ENCODE measurements around the gene AGAP1. TPM values are rescaled to one million over a fixed set of nuclear protein-coding genes. Genes with fewer than 3 reads are reported as not detected.

AGAP1 gene
- total RNA-seq, 1 experiment from 2014 or later = 25.8 TPM

DNA sequence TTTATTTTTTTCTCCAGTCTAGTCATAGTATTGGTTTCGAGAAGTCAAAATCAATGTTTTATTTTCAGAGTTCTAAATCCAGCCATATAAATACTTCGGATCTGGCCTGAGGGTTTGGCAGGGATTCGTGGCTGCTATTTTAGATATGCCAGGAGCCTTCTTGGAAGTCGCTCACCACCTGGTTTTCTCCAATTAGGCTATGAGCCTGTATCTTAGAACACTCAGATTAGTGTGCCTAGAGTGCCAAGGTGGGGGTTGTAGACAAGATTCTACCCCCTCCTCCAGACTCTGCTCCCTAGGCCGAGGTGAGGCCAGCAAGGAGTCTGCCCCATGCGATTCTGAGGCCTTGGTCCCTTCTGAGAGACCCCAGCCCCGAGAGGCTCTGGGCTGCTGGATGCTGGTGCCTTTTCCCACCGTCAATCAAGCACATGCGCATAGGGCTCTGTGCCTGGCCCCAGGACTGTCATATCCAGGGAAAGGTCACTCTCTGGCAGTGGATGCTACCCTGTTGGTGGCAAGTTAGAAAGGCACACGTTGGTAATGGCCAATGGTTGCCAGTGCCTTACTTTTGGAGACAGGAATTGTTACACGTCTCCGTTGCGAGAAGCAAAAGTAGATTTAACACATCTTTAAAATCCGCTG is 197.1 kb downstream of the AGAP1 start:
- Histone ChIP-seq H3K27ac (ENCODE audit: insufficient read length, low read depth, low read length) (no peak overlapping the region), H3K4me1 (ENCODE audit: insufficient read depth, low read length) (peaks cover 4% of the 10 kb centered on the region; the same call in 1 of the 2 replicates), H2BK120ac (ENCODE audit: low read depth, low read length, poor library complexity, severe bottlenecking) (no peak overlapping the region), H3K79me2 (ENCODE audit: insufficient read depth, low read length) (peaks cover 17% of the 10 kb centered on the region; the same call in 1 of the 2 replicates), H2BK20ac (ENCODE audit: low read depth, low read length, poor library complexity, severe bottlenecking) (no peak overlapping the region), H3K27me3 (ENCODE audit: insufficient read depth, low read length) (no peaks in the 10 kb centered on the region), H3K18ac (ENCODE audit: insufficient read length, low read depth, low read length) (no peak overlapping the region), H3K9ac (ENCODE audit: extremely low read depth, insufficient read length, low read length) (no peak overlapping the region), H2BK15ac (ENCODE audit: low read depth, low read length) (no peak overlapping the region), H2AFZ (ENCODE audit: low read length) (no peak overlapping the region), H3K9me3 (ENCODE audit: control insufficient read depth, low read depth, low read length) (no peaks in the 10 kb centered on the region), H4K5ac (ENCODE audit: insufficient read length, low read depth, low read length) (no peak overlapping the region), H3K4ac (ENCODE audit: low read depth, low read length) (no peak overlapping the region), H3K23me2 (ENCODE audit: insufficient read length, low read depth, low read length, poor library complexity, severe bottlenecking) (no peaks in the 10 kb centered on the region), H2BK5ac (ENCODE audit: insufficient read length, low read length) (no peak overlapping the region), H3T11ph (ENCODE audit: low read length) (no peak overlapping the region), H2BK12ac (ENCODE audit: insufficient read length, low read depth, low read length) (no peak overlapping the region), H3K23ac (ENCODE audit: insufficient read length, low read depth, low read length) (no peak overlapping the region), H3K14ac (ENCODE audit: insufficient read depth, low read length) (no peak overlapping the region), H2AK5ac (ENCODE audit: insufficient read length, low read length) (no peak overlapping the region), H3K79me1 (ENCODE audit: insufficient read depth, low read depth, low read length, poor library complexity, severe bottlenecking) (peaks cover 8% of the 10 kb centered on the region), H3K56ac (ENCODE audit: insufficient read length, low read depth, low read length) (no peak overlapping the region), H4K91ac (ENCODE audit: insufficient read length, low read depth, low read length) (no peak overlapping the region), H4K8ac (replicated peaks; ENCODE audit: insufficient read length, low read depth, low read length) (no peak overlapping the region), H3K4me2 (ENCODE audit: insufficient read depth, insufficient read length, low read length) (no peak overlapping the region), H4K20me1 (ENCODE audit: control insufficient read depth, insufficient read depth, insufficient read length) (peaks cover 4% of the 10 kb centered on the region)
- Mint-ChIP-seq H3K4me3 (no peak overlapping the region), H3K36me3 (ENCODE audit: insufficient read depth in 1 of 3, low read depth in 3 of 3) (no peaks in the 10 kb centered on the region; a peak in 1 of 7 replicates), H3K27ac (peak overlapping the region in 1 of 3 experiments; percentile 47; a peak in 2 of 7 replicates), H3K9me3 (no peaks in the 10 kb centered on the region; a peak in 1 of 5 replicates), H3K4me1 (peaks cover 45 to 59% of the 10 kb centered on the region in 2 experiments), H3K27me3 (ENCODE audit: low read depth) (no peaks in the 10 kb centered on the region)
- no CpG with 5 or more reads among the region's 14 CpGs for WGBS (ENCODE audit: extremely low coverage, insufficient read length, low lambda C conversion rate)
- no peak for DNase-seq
- TF ChIP-seq, protein P1, sequence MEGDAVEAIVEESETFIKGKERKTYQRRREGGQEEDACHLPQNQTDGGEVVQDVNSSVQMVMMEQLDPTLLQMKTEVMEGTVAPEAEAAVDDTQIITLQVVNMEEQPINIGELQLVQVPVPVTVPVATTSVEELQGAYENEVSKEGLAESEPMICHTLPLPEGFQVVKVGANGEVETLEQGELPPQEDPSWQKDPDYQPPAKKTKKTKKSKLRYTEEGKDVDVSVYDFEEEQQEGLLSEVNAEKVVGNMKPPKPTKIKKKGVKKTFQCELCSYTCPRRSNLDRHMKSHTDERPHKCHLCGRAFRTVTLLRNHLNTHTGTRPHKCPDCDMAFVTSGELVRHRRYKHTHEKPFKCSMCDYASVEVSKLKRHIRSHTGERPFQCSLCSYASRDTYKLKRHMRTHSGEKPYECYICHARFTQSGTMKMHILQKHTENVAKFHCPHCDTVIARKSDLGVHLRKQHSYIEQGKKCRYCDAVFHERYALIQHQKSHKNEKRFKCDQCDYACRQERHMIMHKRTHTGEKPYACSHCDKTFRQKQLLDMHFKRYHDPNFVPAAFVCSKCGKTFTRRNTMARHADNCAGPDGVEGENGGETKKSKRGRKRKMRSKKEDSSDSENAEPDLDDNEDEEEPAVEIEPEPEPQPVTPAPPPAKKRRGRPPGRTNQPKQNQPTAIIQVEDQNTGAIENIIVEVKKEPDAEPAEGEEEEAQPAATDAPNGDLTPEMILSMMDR (conservative IDR thresholded peaks at IDR 0.05) = no peak

Measured in H9 (cell line).